Osteocyte (in vitro differentiated cells): ENCODE data around the gene CHPF. TPM values are rescaled to one million over a fixed set of nuclear protein-coding genes. Genes with fewer than 3 reads are reported as not detected.

Source experiments
- DNase-seq: peaks from one replicate; pipeline ENCODE4 v3.0.0; 2021; ENCODE audit warnings: mixed read lengths; ENCODE audit not compliant: unreplicated experiment; ENCODE audit errors: extremely low spot score
- H3K27ac Mint-ChIP-seq: one replicate; pipeline ENCODE4 v1.8.0; 2021; ENCODE audit warnings: mild to moderate bottlenecking, mixed read lengths; ENCODE audit not compliant: unreplicated experiment
- H3K27me3 Mint-ChIP-seq: one replicate; pipeline ENCODE4 v1.8.0; 2021; ENCODE audit warnings: mixed read lengths; ENCODE audit not compliant: unreplicated experiment
- H3K36me3 Mint-ChIP-seq: one replicate; pipeline ENCODE4 v1.8.0; 2021; ENCODE audit warnings: mixed read lengths; ENCODE audit not compliant: unreplicated experiment
- H3K4me1 Mint-ChIP-seq: one replicate; pipeline ENCODE4 v1.8.0; 2021; ENCODE audit warnings: mixed read lengths; ENCODE audit not compliant: unreplicated experiment
- H3K4me3 Mint-ChIP-seq: one replicate; pipeline ENCODE4 v1.8.0; 2021; ENCODE audit warnings: mild to moderate bottlenecking, moderate library complexity, mixed read lengths; ENCODE audit not compliant: unreplicated experiment
- H3K9me3 Mint-ChIP-seq: one replicate; pipeline ENCODE4 v1.8.0; 2021; ENCODE audit warnings: mixed read lengths; ENCODE audit not compliant: unreplicated experiment
- CTCF ChIP-seq: fragments of 200-600 bp; sonication (generic); IDR thresholded peaks from 2 replicates; pipeline ENCODE4 v1.5.0; 2021; ENCODE audit warnings: antibody characterized with exemption, mild to moderate bottlenecking, moderate library complexity
- total RNA-seq: library from RNA; stranded (reverse); gene quantifications from 2 replicates; pipeline ENCODE4 v1.2.1, GENCODE V29; 2021

The CHPF gene
- total RNA-seq, 1 donor from 2014 or later, result 144 TPM

- Mint-ChIP-seq H3K4me3 (no peak overlapping the region), H3K4me1 (peaks cover 28% of the 10 kb centered on the region), H3K27me3 (peaks cover 6% of the 10 kb centered on the region), H3K27ac (no peak overlapping the region), H3K36me3 (peaks cover 7% of the 10 kb centered on the region), H3K9me3 (no peaks in the 10 kb centered on the region)
- no peak for DNase-seq
- TF ChIP-seq CTCF, result no peak
Measured at GRCh38 chr2:219573166-219573565, 29.6 kb upstream of the CHPF start.

GRCh38 chr2:219572237-219573001, 28.8 kb upstream of the CHPF start, which contains the start of gene INHA:
Gene INHA (plus strand): TSS chr2:219572310. CDS start chr2:219572375, 65 bp downstream.
- Mint-ChIP-seq H3K4me3 (peak within 1 kb of the TSS; percentile 71), H3K36me3 (peaks cover 9% of the 10 kb centered on the region), H3K9me3 (no peaks in the 10 kb centered on the region), H3K4me1 (peaks cover 28% of the 10 kb centered on the region), H3K27me3 (peaks cover 6% of the 10 kb centered on the region), H3K27ac (peak within 1 kb of the TSS; percentile 78)
- TF ChIP-seq CTCF, result no peak
- DNase-seq, result no peak

- H3K4me1 Mint-ChIP-seq, result peaks cover 22% of the 10 kb centered on the region
- peaks cover 14% of the 10 kb centered on the region for H3K36me3 Mint-ChIP-seq
- DNase-seq, result peak; percentile 91
- no peaks in the 10 kb centered on the region for H3K9me3 Mint-ChIP-seq
- H3K4me3 Mint-ChIP-seq, result peak within 1 kb of the TSS; percentile 71
- TF ChIP-seq CTCF, result no peak
- peak within 1 kb of the TSS; percentile 78 for H3K27ac Mint-ChIP-seq
- no peaks in the 10 kb centered on the region for H3K27me3 Mint-ChIP-seq
Measured at GRCh38 chr2:219571311-219572236, 28.0 kb upstream of the CHPF start, which contains the start of gene OBSL1. Gene OBSL1 (minus strand): TSS chr2:219571539. CDS start chr2:219571232, 307 bp downstream.

- Mint-ChIP-seq H3K36me3 (peaks cover 20% of the 10 kb centered on the region), H3K9me3 (no peaks in the 10 kb centered on the region), H3K4me1 (peaks cover 22% of the 10 kb centered on the region), H3K27me3 (no peaks in the 10 kb centered on the region), H3K27ac (no peak overlapping the region), H3K4me3 (peak overlapping the region; percentile 64)
- no peak for DNase-seq
- TF ChIP-seq CTCF, result no peak
Measured at GRCh38 chr2:219570924-219571310, 27.3 kb upstream of the CHPF start.
